ENCODE measurements around the gene GCGR. TPM values are rescaled to one million over a fixed set of nuclear protein-coding genes. Genes with fewer than 3 reads are reported as not detected.
A peak's percentile ranks its signal among the peaks of the same experiment; 100 is the strongest.
"Not testable (repeated sequence)": the region's sequence is repeated elsewhere in the genome, so short reads cannot be mapped to it uniquely, and the experiment has no call there.

Gene GCGR
- total RNA-seq, 2 experiments from 2014 or later: not detected

DNA sequence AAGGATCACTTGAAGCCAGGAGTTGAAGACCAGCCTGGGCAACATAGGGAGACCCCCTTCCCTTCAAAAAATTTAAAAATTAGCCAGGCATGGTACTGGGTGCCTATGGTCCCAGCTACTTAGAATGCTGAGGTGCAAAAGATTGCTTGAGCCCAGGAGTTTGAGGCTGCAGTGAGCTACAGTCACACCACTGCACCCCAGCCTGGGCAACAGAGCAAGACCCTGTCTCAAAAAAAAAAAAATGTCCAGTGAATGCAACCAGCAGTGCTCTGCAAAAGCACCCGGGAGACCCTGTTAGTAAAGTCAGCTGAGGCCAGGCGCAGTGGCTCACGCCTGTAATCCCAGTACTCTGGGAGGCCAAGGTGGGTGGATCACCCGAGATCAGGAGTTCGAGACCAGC, 36.1 kb downstream of the GCGR start:
- intact Hi-C loops (cut with micrococcal nuclease); H3K27me3 Mint-ChIP-seq (ENCODE audit: low read depth); H3K36me3 Mint-ChIP-seq (ENCODE audit: low read depth); H3K4me3 Mint-ChIP-seq; DNase-seq; H3K4me1 Mint-ChIP-seq (ENCODE audit: low read depth); CTCF ChIA-PET; H3K27ac Mint-ChIP-seq; H3K9me3 Mint-ChIP-seq: not testable (repeated sequence)

DNA sequence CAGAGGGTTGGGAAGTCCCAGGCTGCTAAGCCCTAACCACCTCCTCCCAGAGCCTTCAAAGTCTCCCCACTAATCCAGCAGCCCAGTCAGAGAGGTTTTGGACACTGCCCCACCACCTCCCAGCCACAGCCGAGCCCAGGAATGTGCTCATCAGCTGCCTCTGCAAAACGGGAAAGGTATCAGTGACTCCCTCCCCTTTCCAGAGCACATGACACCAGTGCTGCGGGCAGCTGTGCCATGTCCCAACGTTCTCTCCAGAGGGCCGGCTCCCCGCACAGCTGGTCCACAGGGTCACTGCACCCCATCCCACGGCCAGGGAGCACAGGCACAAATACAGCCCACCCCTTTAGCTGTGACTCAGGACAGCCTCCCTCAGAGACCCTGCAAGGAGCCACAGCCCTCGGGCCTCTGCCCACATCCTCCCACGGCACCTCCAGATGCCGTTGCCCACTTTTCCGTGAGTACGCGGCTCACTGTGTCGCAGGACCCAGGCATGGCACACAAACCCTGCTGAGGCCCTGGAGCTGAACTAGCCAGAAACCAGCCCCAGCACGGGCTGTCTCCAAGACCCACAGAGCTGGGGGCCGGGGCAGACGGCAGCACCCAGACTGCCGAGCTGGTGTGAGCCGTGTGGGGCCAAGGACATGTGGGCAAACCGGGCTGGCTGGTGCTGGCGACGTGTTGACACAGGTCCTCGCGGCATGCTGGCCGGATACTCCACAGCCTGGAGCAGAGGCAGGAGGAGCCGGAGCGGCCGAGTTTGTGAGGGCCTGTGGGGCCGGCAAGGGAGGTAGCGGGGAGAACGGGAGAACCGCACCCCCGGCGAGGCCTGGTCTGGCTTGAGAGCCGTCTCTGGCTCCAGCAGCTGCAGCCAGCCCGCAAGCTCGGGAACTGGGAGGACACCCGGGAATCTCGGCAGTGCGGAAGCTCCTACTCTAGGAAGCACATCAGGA, 37.2 kb downstream of the GCGR start:
- no peak for DNase-seq
- H3K27me3 Mint-ChIP-seq (ENCODE audit: low read depth): no peaks in the 10 kb centered on the region
- no peak overlapping the region for H3K27ac Mint-ChIP-seq
- no peaks in the 10 kb centered on the region for H3K9me3 Mint-ChIP-seq
- CTCF ChIA-PET: no interaction called here
- intact Hi-C loops (cut with micrococcal nuclease): no loop called here
- no peaks in the 10 kb centered on the region for H3K4me1 Mint-ChIP-seq (ENCODE audit: low read depth)
- peaks cover 8% of the 10 kb centered on the region for H3K36me3 Mint-ChIP-seq (ENCODE audit: low read depth)
- H3K4me3 Mint-ChIP-seq: no peak overlapping the region

DNA sequence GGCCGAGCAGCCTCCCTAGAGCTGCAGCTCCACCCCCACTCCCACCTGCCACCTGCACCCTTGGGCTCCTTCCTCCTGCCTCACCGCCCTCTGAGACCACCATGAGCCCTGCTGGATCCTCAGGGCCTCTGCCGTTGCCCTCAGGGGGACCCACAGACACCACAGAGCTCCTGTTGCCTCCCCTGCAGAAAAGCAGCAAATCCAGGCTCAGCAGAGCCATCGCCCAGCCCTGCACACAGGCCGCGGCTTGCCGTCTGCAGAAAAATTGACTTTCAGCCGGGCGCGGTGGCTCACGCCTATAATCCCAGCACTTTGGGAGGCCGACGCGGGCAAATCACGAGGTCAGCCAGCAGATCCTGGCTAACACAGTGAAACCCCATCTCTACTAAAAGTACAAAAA, 37.9 kb downstream of the GCGR start:
- Mint-ChIP-seq H3K4me1 (ENCODE audit: low read depth) (no peaks in the 10 kb centered on the region), H3K36me3 (ENCODE audit: low read depth) (peaks cover 11% of the 10 kb centered on the region), H3K9me3 (no peaks in the 10 kb centered on the region), H3K27me3 (ENCODE audit: low read depth) (no peaks in the 10 kb centered on the region), H3K4me3 (no peak overlapping the region), H3K27ac (no peak overlapping the region)
- CTCF ChIA-PET: no interaction called here
- no peak for DNase-seq
- intact Hi-C loops (cut with micrococcal nuclease): no loop called here

DNA sequence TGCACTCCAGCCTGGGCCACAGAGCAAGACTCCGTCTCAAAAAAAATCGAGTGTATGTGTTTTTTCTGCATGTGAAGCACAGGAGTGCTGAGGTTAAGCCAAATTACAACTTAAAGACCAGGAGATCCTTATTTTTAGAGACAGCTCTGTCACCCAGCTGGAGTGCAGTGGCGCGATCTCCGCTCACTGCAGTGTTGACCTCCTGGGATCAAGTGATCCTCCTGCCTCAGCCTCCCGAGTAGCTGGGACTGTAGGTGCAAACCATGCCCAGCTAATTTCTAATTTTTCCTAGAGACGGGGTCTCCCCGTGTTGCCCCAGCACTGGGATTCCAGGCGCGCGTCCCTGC, 38.4 kb downstream of the GCGR start:
- CTCF ChIA-PET: interaction anchor here (0.6 kb wide), 1 partner anchor 212 kb away, joined by 7 read pairs; no protein-coding TSS in a partner anchor
- peaks cover 13% of the 10 kb centered on the region for H3K36me3 Mint-ChIP-seq (ENCODE audit: low read depth)
- no peaks in the 10 kb centered on the region for H3K27me3 Mint-ChIP-seq (ENCODE audit: low read depth)
- intact Hi-C loops (cut with micrococcal nuclease): no loop called here
- H3K4me1 Mint-ChIP-seq (ENCODE audit: low read depth): no peaks in the 10 kb centered on the region
- H3K4me3 Mint-ChIP-seq: no peak overlapping the region
- H3K9me3 Mint-ChIP-seq: no peaks in the 10 kb centered on the region
- no peak overlapping the region for H3K27ac Mint-ChIP-seq
- DNase-seq: no peak

GRCh38 chr17:81842725-81843504, 39.0 kb downstream of the GCGR start:
- no peak overlapping the region for H3K27ac Mint-ChIP-seq
- CTCF ChIA-PET: interaction anchor here (0.6 kb wide), 1 partner anchor 213 kb away, joined by 7 read pairs; no protein-coding TSS in a partner anchor
- intact Hi-C loops (cut with micrococcal nuclease): no loop called here
- H3K36me3 Mint-ChIP-seq (ENCODE audit: low read depth): peaks cover 13% of the 10 kb centered on the region
- no peak for DNase-seq
- no peaks in the 10 kb centered on the region for H3K4me1 Mint-ChIP-seq (ENCODE audit: low read depth)
- H3K9me3 Mint-ChIP-seq: no peaks in the 10 kb centered on the region
- H3K27me3 Mint-ChIP-seq (ENCODE audit: low read depth): no peaks in the 10 kb centered on the region
- H3K4me3 Mint-ChIP-seq: no peak overlapping the region

- H3K27me3 Mint-ChIP-seq (ENCODE audit: low read depth): no peaks in the 10 kb centered on the region
- DNase-seq: no peak
- intact Hi-C loops (cut with micrococcal nuclease): no loop called here
- peaks cover 16% of the 10 kb centered on the region for H3K36me3 Mint-ChIP-seq (ENCODE audit: low read depth)
- no peak overlapping the region for H3K4me3 Mint-ChIP-seq
- no peaks in the 10 kb centered on the region for H3K4me1 Mint-ChIP-seq (ENCODE audit: low read depth)
- H3K9me3 Mint-ChIP-seq: no peaks in the 10 kb centered on the region
- no peak overlapping the region for H3K27ac Mint-ChIP-seq
- CTCF ChIA-PET: no interaction called here
Observed at GRCh38 chr17:81843713-81844326, 39.9 kb downstream of the GCGR start.

GRCh38 chr17:81844327-81844851, 40.4 kb downstream of the GCGR start:
- intact Hi-C loops (cut with micrococcal nuclease): no loop called here
- peaks cover 16% of the 10 kb centered on the region for H3K36me3 Mint-ChIP-seq (ENCODE audit: low read depth)
- H3K4me1 Mint-ChIP-seq (ENCODE audit: low read depth): no peaks in the 10 kb centered on the region
- no peak for DNase-seq
- H3K27me3 Mint-ChIP-seq (ENCODE audit: low read depth): no peaks in the 10 kb centered on the region
- H3K9me3 Mint-ChIP-seq: no peaks in the 10 kb centered on the region
- CTCF ChIA-PET: no interaction called here
- H3K27ac Mint-ChIP-seq: no peak overlapping the region
- no peak overlapping the region for H3K4me3 Mint-ChIP-seq

DNA sequence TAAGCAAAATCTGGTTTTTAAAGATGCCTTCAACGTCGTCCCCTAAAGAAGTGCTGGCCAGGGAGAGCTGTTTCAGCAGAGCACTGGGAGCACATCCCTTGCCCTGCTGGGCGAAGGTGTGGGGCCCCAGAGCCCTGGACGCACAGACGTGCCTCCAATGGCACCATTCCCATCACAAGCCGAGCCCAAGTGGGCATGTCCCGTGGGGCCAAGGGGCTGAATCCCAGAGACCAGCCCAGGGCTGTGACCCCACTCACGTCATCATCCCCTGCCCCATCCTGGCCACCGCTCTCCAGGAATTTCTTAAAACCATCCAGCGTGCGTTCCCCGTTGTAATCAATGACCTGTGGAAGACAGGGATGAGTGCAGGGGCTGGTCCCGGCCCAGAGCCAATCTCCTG, 40.9 kb downstream of the GCGR start:
- no peak for DNase-seq
- intact Hi-C loops (cut with micrococcal nuclease): no loop called here

GRCh38 chr17:81845361-81845760, 41.4 kb downstream of the GCGR start:
- intact Hi-C loops (cut with micrococcal nuclease): no loop called here

More for the DNA sequence above, 40.9 kb downstream of the GCGR start:
- Mint-ChIP-seq H3K36me3 (ENCODE audit: low read depth) (peaks cover 16% of the 10 kb centered on the region), H3K27me3 (ENCODE audit: low read depth) (no peaks in the 10 kb centered on the region), H3K4me3 (no peak overlapping the region), H3K27ac (no peak overlapping the region), H3K9me3 (no peaks in the 10 kb centered on the region), H3K4me1 (ENCODE audit: low read depth) (no peaks in the 10 kb centered on the region)
- CTCF ChIA-PET: no interaction called here

GRCh38 chr17:81845881-81846742, 42.2 kb downstream of the GCGR start:
- Mint-ChIP-seq H3K4me3 (no peak overlapping the region), H3K36me3 (ENCODE audit: low read depth) (peaks cover 16% of the 10 kb centered on the region), H3K27ac (peak overlapping the region; percentile 46), H3K9me3 (no peaks in the 10 kb centered on the region), H3K27me3 (ENCODE audit: low read depth) (no peaks in the 10 kb centered on the region), H3K4me1 (ENCODE audit: low read depth) (no peaks in the 10 kb centered on the region)
- CTCF ChIA-PET: no interaction called here
- DNase-seq: no peak
- intact Hi-C loops (cut with micrococcal nuclease): no loop called here

More at GRCh38 chr17:81845361-81845760, 41.4 kb downstream of the GCGR start:
- no peak for DNase-seq
- CTCF ChIA-PET: no interaction called here
- Mint-ChIP-seq H3K36me3 (ENCODE audit: low read depth) (peaks cover 16% of the 10 kb centered on the region), H3K4me1 (ENCODE audit: low read depth) (no peaks in the 10 kb centered on the region), H3K27me3 (ENCODE audit: low read depth) (no peaks in the 10 kb centered on the region), H3K27ac (no peak overlapping the region), H3K4me3 (no peak overlapping the region), H3K9me3 (no peaks in the 10 kb centered on the region)

- Mint-ChIP-seq H3K36me3 (ENCODE audit: low read depth) (peaks cover 23% of the 10 kb centered on the region), H3K27ac (no peak overlapping the region), H3K27me3 (ENCODE audit: low read depth) (no peaks in the 10 kb centered on the region), H3K9me3 (no peaks in the 10 kb centered on the region), H3K4me3 (no peak overlapping the region), H3K4me1 (ENCODE audit: low read depth) (no peaks in the 10 kb centered on the region)
- CTCF ChIA-PET: no interaction called here
- intact Hi-C loops (cut with micrococcal nuclease): no loop called here
- no peak for DNase-seq
Observed at GRCh38 chr17:81846743-81847689, 43.1 kb downstream of the GCGR start.

All from activated naive CD4-positive, alpha-beta T cell treated with anti-CD3 and anti-CD28 coated beads for 36 hours (primary cell).